Peyer's patch (tissue), 4 donors: Measurements from ENCODE around the gene SACS.

Experiments used
- CTCF ChIP-seq, 6 experiments: fragments of 450-650 bp in 4 of 6; fragments of 200-600 bp in 2 of 6; sonication (generic) in 1 of 6; IDR thresholded peaks; one replicate each; pipeline ENCODE4 v1.5.1; 2017 to 2019; ENCODE audit warnings: antibody characterized with exemption in 6 of 6, mild to moderate bottlenecking in 3 of 6, moderate library complexity in 1 of 6
- POLR2A ChIP-seq, 2 donors: fragments of 450-650 bp; IDR thresholded peaks; one replicate each; pipeline ENCODE4 v1.5.1; 2017; ENCODE audit warnings: antibody characterized with exemption in 2 of 2, mild to moderate bottlenecking in 2 of 2, moderate library complexity in 2 of 2

- TF ChIP-seq CTCF (IDR thresholded peaks at IDR 0.05) (no peak), POLR2A (IDR thresholded peaks at IDR 0.05) (no peak)
These were observed 77.1 kb downstream of the SACS start for GRCh38 chr13:23356368-23356767.
